Gastroesophageal sphincter (tissue), 4 donors: Measurements from ENCODE around the gene ZNF333. TPM values are rescaled to one million over a fixed set of nuclear protein-coding genes. Genes with fewer than 3 reads are reported as not detected.

Source experiments
- ATAC-seq: fragments of 150-250 bp; one replicate; pipeline ENCODE4 v1.9.1; 2016; ENCODE audit warnings: mild to moderate bottlenecking, moderate library complexity
- H3K27ac ChIP-seq, 4 donors: fragments of 200-600 bp; sonication (generic) in 3 of 4; 1 replicate in 3 of 4; 2 replicates in 1 of 4; pipeline ENCODE4 v1.5.1; 2016 to 2019
- H3K27me3 ChIP-seq: fragments of 200-600 bp; sonication (generic); one replicate; pipeline ENCODE4 v1.5.1; 2019
- H3K36me3 ChIP-seq, 2 donors: fragments of 200-600 bp; sonication (generic); one replicate each; pipeline ENCODE4 v1.5.1; 2019; ENCODE audit warnings: control low read depth in 1 of 2
- H3K4me1 ChIP-seq, 3 donors: fragments of 200-600 bp; sonication (generic); 1 replicate in 2 of 3; 2 replicates in 1 of 3; pipeline ENCODE4 v1.5.1; 2016 to 2019; ENCODE audit warnings: control low read depth in 2 of 3
- H3K4me3 ChIP-seq, 2 donors: fragments of 200-600 bp; sonication (generic); one replicate each; pipeline ENCODE4 v1.5.1; 2019; ENCODE audit warnings: mild to moderate bottlenecking in 1 of 2, moderate library complexity in 1 of 2
- H3K9me3 ChIP-seq, 3 donors: fragments of 200-600 bp; sonication (generic); one replicate each; pipeline ENCODE4 v1.5.1; 2017 to 2019; ENCODE audit warnings: control low read depth in 2 of 3
- EP300 ChIP-seq: sonication (generic); formaldehyde crosslinking; IDR thresholded peaks from one replicate; pipeline ENCODE4 v1.6.1; 2017; ENCODE audit warnings: antibody characterized with exemption, mild to moderate bottlenecking
- POLR2A ChIP-seq, 2 donors: fragments of 450-650 bp; IDR thresholded peaks; one replicate each; pipeline ENCODE4 v1.6.1; 2017; ENCODE audit warnings: antibody characterized with exemption in 2 of 2, mild to moderate bottlenecking in 2 of 2, moderate library complexity in 1 of 2
- POLR2AphosphoS5 ChIP-seq: sonication (generic); formaldehyde crosslinking; IDR thresholded peaks from one replicate; pipeline ENCODE4 v1.6.1; 2017; ENCODE audit warnings: antibody characterized with exemption
- WGBS, 2 donors: methylation state at CpG; one replicate each; pipeline ENCODE4 v1.1.5; 2018; ENCODE audit warnings: low coverage in 1 of 2; 5-methylcytosine and 5-hydroxymethylcytosine counted together
- total RNA-seq, 4 donors: library from RNA; depleted of rRNA; stranded (reverse); fragments of >200 nt; gene quantifications; one replicate each; pipeline ENCODE4 v1.1.0, GENCODE V29; 2016
- TF ChIP-seq, protein P1 (sequence below), 4 experiments: fragments of 200-600 bp in 2 of 4; fragments of 450-650 bp in 2 of 4; sonication (generic) in 1 of 4; IDR thresholded peaks; one replicate each; pipeline ENCODE4 v1.5.1; 2017 to 2019; ENCODE audit warnings: antibody characterized with exemption in 4 of 4, mild to moderate bottlenecking in 2 of 4, moderate library complexity in 2 of 4

Gene ZNF333
- total RNA-seq, 4 donors from 2014 or later: 22.6 to 35.6 (median 28.1) TPM

DNA sequence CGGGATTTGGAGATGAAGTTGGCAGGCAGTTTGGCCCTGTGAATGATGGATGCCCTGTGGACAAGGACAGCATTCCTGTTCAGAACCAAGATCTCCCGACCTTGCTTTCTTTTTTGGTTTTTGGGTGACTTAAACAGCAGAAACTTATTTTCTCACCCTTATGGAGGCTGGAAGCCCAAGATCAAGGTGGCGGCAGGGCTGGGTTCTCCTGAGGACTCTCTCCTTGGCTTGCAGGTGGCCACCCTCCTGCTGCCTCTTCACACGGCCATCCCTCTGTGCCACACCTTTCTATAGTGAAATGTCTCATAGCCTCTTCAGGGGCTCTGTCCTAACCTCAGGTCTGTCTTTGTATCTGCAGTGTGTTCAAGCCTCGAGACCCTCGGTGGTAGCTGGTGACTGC, 14.0 kb downstream of the ZNF333 start:
- Histone ChIP-seq H3K4me3 (no peak overlapping the region), H3K4me1 (no peaks in the 10 kb centered on the region), H3K27ac (no peak overlapping the region), H3K36me3 (peaks cover 0 to 100% of the 10 kb centered on the region in 2 donors), H3K27me3 (no peaks in the 10 kb centered on the region), H3K9me3 (peaks cover 0 to 8% (median 0%) of the 10 kb centered on the region in 3 donors)
- TF ChIP-seq EP300: no peak
- TF ChIP-seq POLR2AphosphoS5: no peak
- 80 to 100% methylated on average over 2 to 4 of the region's 6 CpGs for WGBS, 2 donors
- ATAC-seq: no peak

DNA sequence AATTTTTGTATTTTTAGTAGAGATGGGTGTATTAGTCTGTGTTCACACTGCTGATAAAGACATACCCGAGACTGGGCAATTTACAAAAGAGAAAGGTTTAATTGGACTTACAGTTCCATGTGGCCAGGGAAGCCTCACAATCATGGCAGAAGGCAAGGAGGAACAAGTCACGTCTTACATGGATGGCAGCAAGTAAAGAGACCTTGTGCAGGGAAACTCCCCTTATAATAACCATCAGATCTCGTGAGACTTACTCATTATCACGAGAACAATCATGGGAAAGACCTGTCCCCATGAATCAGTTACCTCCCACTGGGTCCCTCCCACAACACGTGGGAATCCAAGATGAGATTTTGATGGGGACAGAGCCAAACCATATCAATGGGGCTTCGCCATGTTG, 14.6 kb downstream of the ZNF333 start:
- 89 to 100% methylated on average over 2 to 6 of the region's 6 CpGs for WGBS, 2 donors
- TF ChIP-seq EP300 (no peak), POLR2AphosphoS5 (no peak), POLR2A (IDR thresholded peaks at IDR 0.05) (no peak)
- TF ChIP-seq, protein P1, sequence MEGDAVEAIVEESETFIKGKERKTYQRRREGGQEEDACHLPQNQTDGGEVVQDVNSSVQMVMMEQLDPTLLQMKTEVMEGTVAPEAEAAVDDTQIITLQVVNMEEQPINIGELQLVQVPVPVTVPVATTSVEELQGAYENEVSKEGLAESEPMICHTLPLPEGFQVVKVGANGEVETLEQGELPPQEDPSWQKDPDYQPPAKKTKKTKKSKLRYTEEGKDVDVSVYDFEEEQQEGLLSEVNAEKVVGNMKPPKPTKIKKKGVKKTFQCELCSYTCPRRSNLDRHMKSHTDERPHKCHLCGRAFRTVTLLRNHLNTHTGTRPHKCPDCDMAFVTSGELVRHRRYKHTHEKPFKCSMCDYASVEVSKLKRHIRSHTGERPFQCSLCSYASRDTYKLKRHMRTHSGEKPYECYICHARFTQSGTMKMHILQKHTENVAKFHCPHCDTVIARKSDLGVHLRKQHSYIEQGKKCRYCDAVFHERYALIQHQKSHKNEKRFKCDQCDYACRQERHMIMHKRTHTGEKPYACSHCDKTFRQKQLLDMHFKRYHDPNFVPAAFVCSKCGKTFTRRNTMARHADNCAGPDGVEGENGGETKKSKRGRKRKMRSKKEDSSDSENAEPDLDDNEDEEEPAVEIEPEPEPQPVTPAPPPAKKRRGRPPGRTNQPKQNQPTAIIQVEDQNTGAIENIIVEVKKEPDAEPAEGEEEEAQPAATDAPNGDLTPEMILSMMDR (IDR thresholded peaks at IDR 0.05): no peak
- Histone ChIP-seq H3K4me1 (no peaks in the 10 kb centered on the region), H3K27ac (no peak overlapping the region), H3K4me3 (no peak overlapping the region), H3K36me3 (peaks cover 0 to 100% of the 10 kb centered on the region in 2 donors), H3K9me3 (peaks cover 0 to 14% (median 0%) of the 10 kb centered on the region in 3 donors), H3K27me3 (no peaks in the 10 kb centered on the region)
- no peak for ATAC-seq

- H3K27me3 ChIP-seq: no peaks in the 10 kb centered on the region
- no peak overlapping the region for H3K27ac ChIP-seq
- peaks cover 0 to 99% (median 14%) of the 10 kb centered on the region in 3 donors for H3K9me3 ChIP-seq
- 100% methylated on average over 1 of the region's 4 CpGs; no CpG with 5 or more reads in 1 of the 2 donors for WGBS, 2 donors
- no peak overlapping the region for H3K4me3 ChIP-seq
- no peaks in the 10 kb centered on the region for H3K4me1 ChIP-seq
- ATAC-seq: no peak
- peaks cover 27 to 100% of the 10 kb centered on the region in 2 donors for H3K36me3 ChIP-seq
- TF ChIP-seq, protein P1 (IDR thresholded peaks at IDR 0.05): no peak
- TF ChIP-seq POLR2A (IDR thresholded peaks at IDR 0.05): no peak
- no peak for TF ChIP-seq EP300
- TF ChIP-seq POLR2AphosphoS5: no peak
Observed at GRCh38 chr19:14715841-14716240, 26.0 kb downstream of the ZNF333 start.

DNA sequence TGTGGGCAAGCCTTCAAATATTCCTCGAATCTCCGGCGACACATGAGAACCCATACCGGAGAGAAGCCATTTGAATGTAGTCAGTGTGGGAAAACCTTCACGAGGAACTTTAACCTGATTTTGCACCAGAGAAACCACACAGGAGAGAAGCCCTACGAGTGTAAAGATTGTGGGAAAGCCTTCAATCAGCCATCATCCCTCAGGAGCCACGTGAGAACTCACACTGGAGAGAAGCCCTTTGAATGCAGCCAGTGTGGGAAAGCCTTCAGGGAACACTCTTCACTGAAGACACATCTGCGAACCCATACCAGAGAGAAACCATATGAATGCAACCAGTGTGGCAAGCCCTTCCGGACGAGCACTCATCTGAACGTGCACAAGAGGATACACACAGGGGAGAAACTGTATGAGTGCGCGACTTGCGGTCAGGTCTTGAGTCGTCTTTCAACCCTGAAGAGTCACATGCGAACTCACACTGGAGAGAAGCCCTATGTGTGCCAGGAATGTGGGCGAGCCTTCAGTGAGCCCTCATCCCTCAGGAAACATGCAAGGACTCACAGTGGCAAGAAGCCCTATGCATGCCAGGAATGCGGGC, 28.8 kb downstream of the ZNF333 start:
- no peak overlapping the region for H3K4me3 ChIP-seq
- peaks cover 27 to 100% of the 10 kb centered on the region in 2 donors for H3K36me3 ChIP-seq
- WGBS, 2 donors: 92 to 97% methylated on average over 9 to 10 of the region's 18 CpGs

GRCh38 chr19:14719162-14719561, 29.3 kb downstream of the ZNF333 start:
- H3K4me3 ChIP-seq: no peak overlapping the region
- no peak for TF ChIP-seq POLR2A (IDR thresholded peaks at IDR 0.05)
- TF ChIP-seq, protein P1 (IDR thresholded peaks at IDR 0.05): no peak
- no peak for TF ChIP-seq POLR2AphosphoS5
- no peak for TF ChIP-seq EP300
- no peak overlapping the region for H3K27ac ChIP-seq
- H3K9me3 ChIP-seq: peaks cover 5 to 100% (median 14%) of the 10 kb centered on the region in 3 donors
- H3K36me3 ChIP-seq: peaks cover 27 to 100% of the 10 kb centered on the region in 2 donors
- H3K4me1 ChIP-seq: no peaks in the 10 kb centered on the region
- WGBS, 2 donors: 97 to 98% methylated on average over 3 of the region's 3 CpGs
- no peaks in the 10 kb centered on the region for H3K27me3 ChIP-seq
- ATAC-seq: no peak

More for the DNA sequence above, 28.8 kb downstream of the ZNF333 start:
- Histone ChIP-seq H3K4me1 (no peaks in the 10 kb centered on the region), H3K9me3 (peaks cover 5 to 100% (median 14%) of the 10 kb centered on the region in 3 donors), H3K27me3 (no peaks in the 10 kb centered on the region), H3K27ac (no peak overlapping the region)
- ATAC-seq: no peak
- TF ChIP-seq, protein P1 (IDR thresholded peaks at IDR 0.05): no peak
- TF ChIP-seq POLR2A (IDR thresholded peaks at IDR 0.05): no peak
- TF ChIP-seq EP300: no peak
- TF ChIP-seq POLR2AphosphoS5: no peak
